Measurements from ENCODE around the gene SLC22A23. TPM values are rescaled to one million over a fixed set of nuclear protein-coding genes. Genes with fewer than 3 reads are reported as not detected.

Gene SLC22A23
- total and polyA plus RNA-seq, 2 of the 4 experiments (the other 2 are of a cell fraction) = 0.72 to 1.6 TPM

- 94% methylated on average over 3 of the region's 7 CpGs; no CpG with 5 or more reads in 1 of the 2 experiments for WGBS, 2 experiments (ENCODE audit: extremely low coverage in 2 of 2, insufficient read length in 1 of 2)
- Histone ChIP-seq H3K4me1 (ENCODE audit: control insufficient read depth, insufficient read depth, low read length) (no peaks in the 10 kb centered on the region), H2BK15ac (ENCODE audit: low read depth, low read length) (no peak overlapping the region), H4K91ac (ENCODE audit: insufficient read depth, low read depth, low read length) (no peak overlapping the region), H2BK120ac (ENCODE audit: low read depth, low read length) (no peak overlapping the region), H3K14ac (replicated peaks; ENCODE audit: low read depth, low read length) (no peak overlapping the region), H3K9me3 (ENCODE audit: control insufficient read depth, insufficient read depth, low read length) (no peaks in the 10 kb centered on the region), H2AFZ (replicated peaks; ENCODE audit: low read length, poor library complexity) (no peak overlapping the region), H2BK5ac (ENCODE audit: low read depth, low read length, poor library complexity, severe bottlenecking) (no peak overlapping the region), H3K23ac (ENCODE audit: low read depth, low read length) (no peak overlapping the region), H4K5ac (ENCODE audit: low read depth, low read length) (no peak overlapping the region), H3K27me3 (ENCODE audit: control insufficient read depth, insufficient read depth, low read length) (peaks cover 46% of the 10 kb centered on the region), H3K9me1 (ENCODE audit: insufficient read depth, low read length) (peaks cover under 1% of the 10 kb centered on the region; the same call in 1 of the 2 replicates), H4K20me1 (ENCODE audit: insufficient read depth, low read length) (no peaks in the 10 kb centered on the region), H3K56ac (ENCODE audit: extremely low read depth, insufficient read depth, low read length) (no peak overlapping the region), H2AK5ac (ENCODE audit: low read depth, low read length) (no peak overlapping the region), H3K4ac (ENCODE audit: low read depth, low read length) (no peak overlapping the region), H2BK20ac (ENCODE audit: low read depth, low read length) (no peak overlapping the region), H3K4me2 (ENCODE audit: low read depth, low read length) (no peak overlapping the region), H3K79me1 (ENCODE audit: low read depth in 1 of 2, low read length in 2 of 2) (no peaks in the 10 kb centered on the region), H3K9ac (ENCODE audit: low read depth, low read length) (no peak overlapping the region), H3K18ac (ENCODE audit: low read depth, low read length) (no peak overlapping the region), H2AK9ac (replicated peaks; ENCODE audit: low read depth, low read length, poor library complexity) (no peak overlapping the region), H3K4me3 (ENCODE audit: insufficient read depth, low read depth, low read length) (no peak overlapping the region), H3K36me3 (ENCODE audit: control insufficient read depth, insufficient read depth, low read length) (no peaks in the 10 kb centered on the region), H3K27ac (ENCODE audit: insufficient read depth, low read length) (no peak overlapping the region), H4K8ac (ENCODE audit: low read depth in 2 of 2, low read length in 2 of 2) (no peak overlapping the region)
- TF ChIP-seq CEBPB (IDR thresholded peaks at IDR 0.05; ENCODE audit: low read depth, low read length) (no peak), CTCF (conservative IDR thresholded peaks at IDR 0.05; ENCODE audit: low read depth, low read length) (no peak), BHLHE40 (IDR thresholded peaks at IDR 0.05; ENCODE audit: low read depth, low read length) (no peak), USF2 (IDR thresholded peaks at IDR 0.05; ENCODE audit: low read depth, low read length) (no peak), SMC3 (IDR thresholded peaks at IDR 0.05; ENCODE audit: low read depth, low read length) (no peak), FOS (IDR thresholded peaks at IDR 0.05; ENCODE audit: low read depth, low read length) (no peak), NFE2L2 (IDR thresholded peaks at IDR 0.05; ENCODE audit: low read depth, low read length) (no peak), MXI1 (IDR thresholded peaks at IDR 0.05; ENCODE audit: borderline replicate concordance, low read depth, low read length) (no peak), ELK1 (IDR thresholded peaks at IDR 0.05; ENCODE audit: borderline replicate concordance, low read depth, low read length) (no peak), RAD21 (IDR thresholded peaks at IDR 0.05; ENCODE audit: low read length) (no peak), CHD1 (IDR thresholded peaks at IDR 0.05; ENCODE audit: low read depth, low read length) (no peak), MAZ (IDR thresholded peaks at IDR 0.05; ENCODE audit: borderline replicate concordance, low read depth, low read length) (no peak)
- intact Hi-C loops (cut with micrococcal nuclease) = no loop called here
- in situ Hi-C loops (cut with MboI; ENCODE audit: low sequenced_read_pairs) = no loop called here
- DNase-seq = no peak
- BruUV-seq (replicated peaks) = no TSS peak
- CTCF ChIA-PET = no interaction called here
- ATAC-seq (ENCODE audit: low read depth) = no peak
- dilution Hi-C loops (cut with HindIII; ENCODE audit: low sequenced_read_pairs, unreplicated experiment) = no loop called here
- POLR2A ChIA-PET (ENCODE audit: unreplicated experiment) = no interaction called here
Measured at GRCh38 chr6:3394671-3395070, 62.2 kb downstream of the SLC22A23 start.
